Measurements from ENCODE around the gene PRDM12.

GRCh38 chr9:130682421-130683121 lies 18.2 kb downstream of the PRDM12 start:
- TF ChIP-seq CTCF (IDR thresholded peaks at IDR 0.05) = no peak
- no peak for TF ChIP-seq POLR2A (IDR thresholded peaks at IDR 0.05)
